ENCODE measurements around the gene UBE2L3. TPM values are rescaled to one million over a fixed set of nuclear protein-coding genes. Genes with fewer than 3 reads are reported as not detected.
"Not testable (repeated sequence)": the region's sequence is repeated elsewhere in the genome, so short reads cannot be mapped to it uniquely, and the experiment has no call there.

UBE2L3 gene
- total RNA-seq, 2 experiments from 2014 or later: 50.3 to 54.9 TPM

DNA sequence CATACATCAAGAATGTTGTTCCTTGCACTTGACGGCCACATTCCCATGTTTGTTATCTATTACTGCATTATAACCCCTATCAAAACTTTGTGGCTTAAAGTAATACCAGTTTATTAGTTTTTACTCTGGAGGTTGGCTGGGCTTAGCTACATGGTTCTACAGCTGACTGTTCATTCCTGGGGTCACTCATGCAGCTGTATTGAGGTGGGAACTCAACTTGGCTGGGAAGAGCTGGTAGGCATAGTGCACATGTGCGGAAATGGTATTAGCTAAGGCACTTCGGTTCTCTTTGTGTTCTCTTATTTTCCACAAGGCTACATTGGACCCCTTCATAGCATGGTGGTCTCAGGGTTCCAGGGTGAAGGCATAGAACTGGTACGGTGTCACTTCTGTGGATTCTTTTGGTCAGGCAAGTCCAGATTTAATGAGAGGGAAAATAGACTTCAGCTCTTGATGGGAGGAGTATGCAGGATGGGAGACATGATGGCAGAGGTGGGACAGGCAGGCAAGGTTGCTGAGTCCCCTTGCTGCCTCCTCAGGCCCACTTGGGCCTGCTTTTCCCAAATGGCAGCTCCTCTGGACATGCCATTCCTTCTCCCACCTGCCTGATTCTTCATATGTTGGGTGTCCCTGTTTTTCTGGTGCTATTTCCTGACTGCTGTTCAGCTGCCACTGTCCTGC lies 46.2 kb downstream of the UBE2L3 start:
- no peaks in the 10 kb centered on the region for H3K27me3 Mint-ChIP-seq
- POLR2A ChIA-PET: interaction anchor here (1.6 to 1.9 kb wide), 2 partner anchors 11 to 38 kb away, joined by 3 to 5 read pairs; no protein-coding TSS in a partner anchor
- no peak overlapping the region for H3K4me3 Mint-ChIP-seq
- H3K27ac Mint-ChIP-seq: no peak overlapping the region
- TF ChIP-seq, protein P1, sequence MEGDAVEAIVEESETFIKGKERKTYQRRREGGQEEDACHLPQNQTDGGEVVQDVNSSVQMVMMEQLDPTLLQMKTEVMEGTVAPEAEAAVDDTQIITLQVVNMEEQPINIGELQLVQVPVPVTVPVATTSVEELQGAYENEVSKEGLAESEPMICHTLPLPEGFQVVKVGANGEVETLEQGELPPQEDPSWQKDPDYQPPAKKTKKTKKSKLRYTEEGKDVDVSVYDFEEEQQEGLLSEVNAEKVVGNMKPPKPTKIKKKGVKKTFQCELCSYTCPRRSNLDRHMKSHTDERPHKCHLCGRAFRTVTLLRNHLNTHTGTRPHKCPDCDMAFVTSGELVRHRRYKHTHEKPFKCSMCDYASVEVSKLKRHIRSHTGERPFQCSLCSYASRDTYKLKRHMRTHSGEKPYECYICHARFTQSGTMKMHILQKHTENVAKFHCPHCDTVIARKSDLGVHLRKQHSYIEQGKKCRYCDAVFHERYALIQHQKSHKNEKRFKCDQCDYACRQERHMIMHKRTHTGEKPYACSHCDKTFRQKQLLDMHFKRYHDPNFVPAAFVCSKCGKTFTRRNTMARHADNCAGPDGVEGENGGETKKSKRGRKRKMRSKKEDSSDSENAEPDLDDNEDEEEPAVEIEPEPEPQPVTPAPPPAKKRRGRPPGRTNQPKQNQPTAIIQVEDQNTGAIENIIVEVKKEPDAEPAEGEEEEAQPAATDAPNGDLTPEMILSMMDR (IDR thresholded peaks at IDR 0.05): no peak
- no peaks in the 10 kb centered on the region for H3K9me3 Mint-ChIP-seq
- H3K36me3 Mint-ChIP-seq (ENCODE audit: low read depth): peaks cover 23% of the 10 kb centered on the region
- CTCF ChIA-PET: interaction anchor here (0.7 to 1.7 kb wide), 6 partner anchors 10 to 33 kb away, joined by 3 to 8 read pairs (median 3); no protein-coding TSS in a partner anchor
- ATAC-seq (no peak), DNase-seq (no peak)
- peaks cover 12% of the 10 kb centered on the region for H3K4me1 Mint-ChIP-seq (ENCODE audit: low read depth)
- intact Hi-C loops (cut with micrococcal nuclease): no loop called here

DNA sequence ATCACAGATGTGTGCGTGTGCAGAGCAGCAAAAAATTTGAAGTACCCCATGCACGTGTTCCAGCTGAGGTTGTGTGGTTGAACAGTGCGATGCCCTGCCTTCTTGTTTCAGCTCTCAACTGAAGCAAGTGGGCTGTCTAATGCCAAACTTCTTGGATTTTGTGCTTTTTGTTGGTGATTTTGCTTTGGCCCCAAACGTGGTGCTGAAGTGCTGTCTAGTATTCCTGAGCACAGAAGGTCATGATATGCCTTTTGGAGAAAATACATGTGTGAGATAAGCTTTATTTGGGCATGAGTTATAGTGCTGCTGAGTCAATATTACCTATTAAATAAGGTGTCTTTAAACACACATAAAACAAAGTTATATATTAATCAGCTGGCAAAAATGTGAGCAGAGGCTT lies 48.2 kb downstream of the UBE2L3 start:
- CTCF ChIA-PET: interaction anchor here (0.9 to 3.1 kb wide), 4 partner anchors 13 to 337 kb away, joined by 3 to 12 read pairs (median 6); partner anchors contain the start of genes PPM1F and SDF2L1
- intact Hi-C loops (cut with micrococcal nuclease): no loop called here

DNA sequence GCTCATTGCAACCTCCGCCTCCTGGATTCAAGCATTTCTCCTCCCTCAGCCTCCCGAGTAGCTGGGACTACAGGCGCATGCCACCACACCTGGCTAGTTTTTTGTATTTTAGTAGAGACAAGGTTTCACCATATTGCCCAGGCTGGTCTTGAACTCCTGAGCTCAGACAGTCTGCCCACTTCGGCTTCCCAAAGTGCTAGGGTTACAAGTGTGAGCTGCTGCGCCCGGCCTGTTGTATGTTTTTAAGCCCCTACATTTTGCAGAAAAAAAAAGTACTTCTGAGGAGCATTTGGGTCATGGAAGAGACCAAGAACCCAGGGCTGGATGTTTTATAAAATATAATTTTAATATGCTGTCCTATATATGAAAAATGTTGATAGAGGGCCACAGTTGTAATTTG lies 49.8 kb downstream of the UBE2L3 start:
- H3K9me3 Mint-ChIP-seq; intact Hi-C loops (cut with micrococcal nuclease); H3K27me3 Mint-ChIP-seq; H3K4me3 Mint-ChIP-seq; ATAC-seq; DNase-seq: not testable (repeated sequence)
- ChIA-PET CTCF (interaction anchor here (1.0 to 3.1 kb wide), 5 partner anchors 12 to 30 kb away, joined by 3 to 12 read pairs (median 3); no protein-coding TSS in a partner anchor), POLR2A (interaction anchor here (0.7 to 4.0 kb wide), 3 partner anchors 11 to 70 kb away, joined by 3 to 17 read pairs (median 3); partner anchors contain the start of gene YDJC)
- peaks cover 18% of the 10 kb centered on the region for H3K36me3 Mint-ChIP-seq (ENCODE audit: low read depth)
- peak overlapping the region; percentile 35 for H3K27ac Mint-ChIP-seq
- H3K4me1 Mint-ChIP-seq (ENCODE audit: low read depth): peaks cover 10% of the 10 kb centered on the region

More for the DNA sequence above, 48.2 kb downstream of the UBE2L3 start:
- Mint-ChIP-seq H3K36me3 (ENCODE audit: low read depth) (peaks cover 26% of the 10 kb centered on the region), H3K4me3 (no peak overlapping the region), H3K4me1 (ENCODE audit: low read depth) (peaks cover 11% of the 10 kb centered on the region), H3K27ac (peak overlapping the region; percentile 3), H3K9me3 (no peaks in the 10 kb centered on the region), H3K27me3 (no peaks in the 10 kb centered on the region)
- DNase-seq (no peak), ATAC-seq (no peak)
- TF ChIP-seq, protein P1 (IDR thresholded peaks at IDR 0.05): no peak
- POLR2A ChIA-PET: interaction anchor here (1.1 to 1.6 kb wide), 2 partner anchors 9 to 11 kb away, joined by 4 to 6 read pairs; no protein-coding TSS in a partner anchor

DNA sequence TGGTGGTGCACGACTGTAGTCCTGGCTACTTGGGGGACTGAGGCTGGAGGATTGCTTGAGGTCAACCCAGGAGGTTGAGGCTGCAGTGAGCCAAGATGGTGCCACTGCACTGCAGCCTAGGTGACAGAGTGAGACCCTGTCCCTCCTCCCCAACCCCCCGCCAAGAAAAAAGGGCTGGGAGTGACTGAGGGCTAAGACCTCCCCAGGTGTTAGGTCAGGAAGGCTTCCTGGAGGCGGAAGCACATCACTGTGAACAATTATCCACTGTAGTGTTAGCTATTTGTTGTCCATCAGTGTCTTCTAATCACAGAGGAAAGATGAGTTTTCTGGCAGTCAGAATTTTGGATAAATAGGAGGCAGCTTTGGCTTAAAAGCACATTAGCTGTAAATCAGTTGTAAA lies 53.5 kb downstream of the UBE2L3 start:
- TF ChIP-seq, protein P1 (IDR thresholded peaks at IDR 0.05): no peak
- CTCF ChIA-PET: interaction anchor here (1.5 to 6.3 kb wide), 3 partner anchors 8 to 21 kb away, joined by 4 to 29 read pairs (median 13); partner anchors contain the start of gene SDF2L1
- peak overlapping the region; percentile 42 for H3K27ac Mint-ChIP-seq
- no peaks in the 10 kb centered on the region for H3K9me3 Mint-ChIP-seq
- POLR2A ChIA-PET: interaction anchor here (0.7 to 1.4 kb wide), 2 partner anchors 10 to 21 kb away, joined by 3 to 4 read pairs; partner anchors contain the start of gene SDF2L1
- ATAC-seq (no peak), DNase-seq (no peak)
- intact Hi-C loops (cut with micrococcal nuclease): no loop called here
- H3K27me3 Mint-ChIP-seq: no peaks in the 10 kb centered on the region
- H3K36me3 Mint-ChIP-seq (ENCODE audit: low read depth): peaks cover 9% of the 10 kb centered on the region
- H3K4me1 Mint-ChIP-seq (ENCODE audit: low read depth): peaks cover 12% of the 10 kb centered on the region
- no peak overlapping the region for H3K4me3 Mint-ChIP-seq

DNA sequence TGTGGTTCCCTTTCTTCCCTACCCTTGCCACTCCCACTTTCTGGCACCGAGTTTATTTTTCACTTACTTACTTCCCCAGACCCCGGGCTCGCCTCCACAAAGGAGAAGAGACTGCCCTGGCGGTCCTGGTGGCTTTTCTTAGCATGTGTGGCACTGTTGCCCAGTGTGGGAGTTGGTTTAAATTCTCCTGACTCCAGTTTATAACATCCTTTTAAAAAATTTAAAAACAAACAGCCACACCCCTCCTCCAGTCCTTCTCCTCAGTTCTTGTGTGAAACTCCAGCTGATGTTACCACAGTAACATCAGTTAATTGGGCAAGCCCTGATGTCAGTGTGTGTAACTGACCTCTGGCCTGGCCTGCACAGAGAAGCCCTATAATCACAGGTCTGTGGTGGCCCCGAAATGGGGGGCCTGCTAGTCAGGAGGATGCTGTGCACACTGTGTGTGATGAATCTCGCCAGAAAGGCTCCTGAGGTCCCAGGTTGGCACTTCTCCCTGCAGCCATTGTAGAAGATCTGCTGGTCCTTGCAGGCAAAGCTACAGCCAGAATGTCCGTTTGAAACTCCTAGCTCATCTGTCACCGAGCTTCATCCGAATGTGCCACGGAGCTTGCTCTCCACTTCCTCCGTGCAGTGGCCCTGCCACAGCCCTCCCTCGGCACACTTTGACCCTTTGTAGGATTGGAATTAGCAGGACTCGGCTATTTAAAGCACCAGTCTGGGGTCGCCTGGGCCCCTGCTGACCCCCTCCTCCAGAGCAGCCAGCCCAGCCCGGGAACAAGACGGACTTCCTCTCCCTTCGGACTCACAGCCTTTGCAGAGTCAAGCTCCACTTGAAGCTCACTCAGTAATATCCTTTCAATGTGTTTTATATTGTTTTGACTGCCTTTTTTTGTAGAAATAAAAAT lies 54.8 kb downstream of the UBE2L3 start:
- no peak overlapping the region for H3K4me3 Mint-ChIP-seq
- H3K9me3 Mint-ChIP-seq: no peaks in the 10 kb centered on the region
- ATAC-seq (no peak), DNase-seq (no peak)
- ChIA-PET POLR2A (interaction anchor here (0.7 to 2.2 kb wide), 2 partner anchors 20 to 29 kb away, joined by 5 to 11 read pairs; partner anchors contain the start of gene SDF2L1), CTCF (interaction anchor here (1.5 to 6.5 kb wide), 4 partner anchors 8 to 24 kb away, joined by 4 to 37 read pairs (median 18); partner anchors contain the start of gene SDF2L1)
- H3K4me1 Mint-ChIP-seq (ENCODE audit: low read depth): peaks cover 19% of the 10 kb centered on the region
- intact Hi-C loops (cut with micrococcal nuclease): no loop called here
- H3K36me3 Mint-ChIP-seq (ENCODE audit: low read depth): peaks cover 17% of the 10 kb centered on the region
- TF ChIP-seq, protein P1 (IDR thresholded peaks at IDR 0.05): no peak
- H3K27ac Mint-ChIP-seq: peak overlapping the region; percentile 24
- H3K27me3 Mint-ChIP-seq: no peaks in the 10 kb centered on the region

Measured in activated CD8-positive, alpha-beta T cell treated with anti-CD3 and anti-CD28 coated beads for 36 hours (primary cell).